Chondrocyte (in vitro differentiated cells): ENCODE data around the gene KREMEN2. TPM values are rescaled to one million over a fixed set of nuclear protein-coding genes. Genes with fewer than 3 reads are reported as not detected.
"Not testable (repeated sequence)": the region's sequence is repeated elsewhere in the genome, so short reads cannot be mapped to it uniquely, and the experiment has no call there.

Experiments used
- DNase-seq: peaks from one replicate; pipeline ENCODE4 v3.0.0; 2021; ENCODE audit warnings: mixed read lengths, low spot score
- H3K27ac Mint-ChIP-seq: one replicate; pipeline ENCODE4 v1.8.0; 2021; ENCODE audit warnings: mild to moderate bottlenecking, moderate library complexity, mixed read lengths; ENCODE audit not compliant: unreplicated experiment
- H3K27me3 Mint-ChIP-seq: 2 replicates; pipeline ENCODE4 v1.8.0; 2021; ENCODE audit warnings: low read depth, mixed read lengths
- H3K36me3 Mint-ChIP-seq: 2 replicates; pipeline ENCODE4 v1.8.0; 2021; ENCODE audit warnings: low read depth, mixed read lengths
- H3K4me1 Mint-ChIP-seq: 2 replicates; pipeline ENCODE4 v1.8.0; 2021; ENCODE audit warnings: low read depth, mild to moderate bottlenecking, mixed read lengths
- H3K4me3 Mint-ChIP-seq: one replicate; pipeline ENCODE4 v1.8.0; 2021; ENCODE audit warnings: mild to moderate bottlenecking, moderate library complexity, mixed read lengths; ENCODE audit not compliant: unreplicated experiment
- H3K9me3 Mint-ChIP-seq: 2 replicates; pipeline ENCODE4 v1.8.0; 2021; ENCODE audit warnings: low read depth, mixed read lengths
- CTCF ChIP-seq: fragments of 200-600 bp; sonication (generic); IDR thresholded peaks from 2 replicates; pipeline ENCODE4 v1.5.0; 2021; ENCODE audit warnings: antibody characterized with exemption, mild to moderate bottlenecking, moderate library complexity
- total RNA-seq: library from RNA; stranded (reverse); gene quantifications from 3 replicates; pipeline ENCODE4 v1.2.1, GENCODE V29; 2021

The KREMEN2 gene
- total RNA-seq, 1 donor from 2014 or later: not detected

GRCh38 chr16:2942045-2942444, 22.0 kb upstream of the KREMEN2 start:
- H3K36me3 Mint-ChIP-seq: peaks cover 36% of the 10 kb centered on the region
- TF ChIP-seq CTCF: no peak
- H3K27ac Mint-ChIP-seq: no peak overlapping the region
- no peaks in the 10 kb centered on the region for H3K4me1 Mint-ChIP-seq
- H3K9me3 Mint-ChIP-seq: no peaks in the 10 kb centered on the region
- no peaks in the 10 kb centered on the region for H3K27me3 Mint-ChIP-seq
- H3K4me3 Mint-ChIP-seq: no peak overlapping the region
- DNase-seq: no peak

- not testable (repeated sequence) for H3K27me3 Mint-ChIP-seq, H3K9me3 Mint-ChIP-seq, DNase-seq, H3K27ac Mint-ChIP-seq, H3K4me3 Mint-ChIP-seq, H3K4me1 Mint-ChIP-seq
- peaks cover 39% of the 10 kb centered on the region for H3K36me3 Mint-ChIP-seq
Observed at GRCh38 chr16:2943716-2944115, 20.4 kb upstream of the KREMEN2 start.

- peaks cover 26% of the 10 kb centered on the region for H3K36me3 Mint-ChIP-seq
- no peak overlapping the region for H3K4me3 Mint-ChIP-seq
- no peaks in the 10 kb centered on the region for H3K27me3 Mint-ChIP-seq
- no peak overlapping the region for H3K27ac Mint-ChIP-seq
- TF ChIP-seq CTCF: no peak
- DNase-seq: no peak
- no peaks in the 10 kb centered on the region for H3K9me3 Mint-ChIP-seq
- H3K4me1 Mint-ChIP-seq: no peaks in the 10 kb centered on the region
Observed at GRCh38 chr16:2946649-2947048, 17.4 kb upstream of the KREMEN2 start.

GRCh38 chr16:2948807-2949704, 15.0 kb upstream of the KREMEN2 start:
- TF ChIP-seq CTCF: no peak
- peak; percentile 86 for DNase-seq
- Mint-ChIP-seq H3K4me1 (no peaks in the 10 kb centered on the region), H3K27me3 (no peaks in the 10 kb centered on the region), H3K36me3 (peaks cover 15% of the 10 kb centered on the region), H3K27ac (no peak overlapping the region), H3K4me3 (no peak overlapping the region), H3K9me3 (no peaks in the 10 kb centered on the region)

GRCh38 chr16:2949705-2950352, 14.2 kb upstream of the KREMEN2 start:
- TF ChIP-seq CTCF: no peak
- no peaks in the 10 kb centered on the region for H3K27me3 Mint-ChIP-seq
- H3K4me3 Mint-ChIP-seq: no peak overlapping the region
- peak; percentile 83 for DNase-seq
- H3K27ac Mint-ChIP-seq: no peak overlapping the region
- no peaks in the 10 kb centered on the region for H3K4me1 Mint-ChIP-seq
- peaks cover 15% of the 10 kb centered on the region for H3K36me3 Mint-ChIP-seq
- H3K9me3 Mint-ChIP-seq: no peaks in the 10 kb centered on the region
